Activated gamma-delta T cell treated with Interleukin-2 at 50 U/mL for 16 hours (primary cell): ENCODE measurements around the gene ACVR1B.
A peak's percentile ranks its signal among the peaks of the same experiment; 100 is the strongest.

Experiments
- DNase-seq: peaks from one replicate; pipeline ENCODE4 v3.0.0-alpha.2; 2020

The ACVR1B gene

DNA sequence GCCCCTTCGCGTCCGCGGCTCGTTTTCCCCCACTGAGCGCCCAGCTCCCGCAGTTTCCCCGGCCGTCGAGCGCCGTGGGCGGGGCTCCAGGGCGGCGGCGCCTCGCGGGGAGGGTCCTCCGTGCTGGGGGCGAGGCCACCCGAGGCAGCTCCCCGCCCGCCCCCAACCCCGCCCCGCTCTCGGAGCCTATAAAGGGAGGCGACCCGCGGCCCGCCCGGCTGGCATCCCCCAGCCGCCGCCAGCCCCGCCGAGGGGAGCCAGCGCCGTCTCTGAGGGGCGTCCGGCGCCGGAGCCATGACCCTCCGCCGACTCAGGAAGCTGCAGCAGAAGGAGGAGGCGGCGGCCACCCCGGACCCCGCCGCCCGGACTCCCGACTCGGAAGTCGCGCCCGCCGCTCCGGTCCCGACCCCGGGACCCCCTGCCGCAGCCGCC lies 55.2 kb downstream of the ACVR1B start, which contains the start of gene TAMALIN:
Gene TAMALIN (plus strand): TSS at position 221 of the 432 bp plus-strand sequence. CDS start 74 bp downstream, at position 295.
- DNase-seq, result peak; percentile 74

DNA sequence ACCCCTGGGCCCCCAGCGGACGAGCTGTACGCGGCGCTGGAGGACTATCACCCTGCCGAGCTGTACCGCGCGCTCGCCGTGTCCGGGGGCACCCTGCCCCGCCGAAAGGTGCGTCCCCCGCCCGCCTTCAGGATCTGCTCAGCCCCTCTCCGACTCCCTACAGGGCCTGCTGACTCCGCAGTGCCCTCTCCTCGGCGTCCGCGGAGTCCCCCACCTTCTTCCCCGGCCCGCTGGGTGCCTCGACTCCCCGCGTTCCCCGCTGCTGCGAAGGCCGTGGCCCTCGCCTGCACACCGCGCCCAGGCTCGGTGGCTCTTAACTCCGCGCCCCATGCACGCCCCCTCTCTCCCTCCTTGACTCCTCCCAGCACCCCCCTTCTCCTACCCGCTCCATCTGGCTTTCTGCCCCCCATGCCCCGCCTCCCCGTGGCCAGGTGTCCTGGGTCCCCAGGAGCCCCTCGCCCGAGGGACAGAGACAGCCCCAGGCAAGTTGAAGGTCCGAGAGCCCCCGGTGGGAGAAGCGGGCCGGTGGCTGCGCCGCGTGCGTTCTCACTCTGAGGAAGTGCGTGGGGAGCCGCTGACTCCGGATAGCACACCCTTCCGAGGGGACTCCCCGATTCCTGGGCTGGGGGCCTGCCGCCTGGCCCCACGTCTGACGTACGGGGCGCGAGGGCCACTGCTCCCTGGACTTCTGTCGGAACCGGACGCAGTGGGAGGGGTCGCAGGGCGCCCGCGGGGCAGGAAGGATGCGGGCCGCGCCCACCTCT lies 55.8 kb downstream of the ACVR1B start:
- peak; percentile 38 for DNase-seq

DNA sequence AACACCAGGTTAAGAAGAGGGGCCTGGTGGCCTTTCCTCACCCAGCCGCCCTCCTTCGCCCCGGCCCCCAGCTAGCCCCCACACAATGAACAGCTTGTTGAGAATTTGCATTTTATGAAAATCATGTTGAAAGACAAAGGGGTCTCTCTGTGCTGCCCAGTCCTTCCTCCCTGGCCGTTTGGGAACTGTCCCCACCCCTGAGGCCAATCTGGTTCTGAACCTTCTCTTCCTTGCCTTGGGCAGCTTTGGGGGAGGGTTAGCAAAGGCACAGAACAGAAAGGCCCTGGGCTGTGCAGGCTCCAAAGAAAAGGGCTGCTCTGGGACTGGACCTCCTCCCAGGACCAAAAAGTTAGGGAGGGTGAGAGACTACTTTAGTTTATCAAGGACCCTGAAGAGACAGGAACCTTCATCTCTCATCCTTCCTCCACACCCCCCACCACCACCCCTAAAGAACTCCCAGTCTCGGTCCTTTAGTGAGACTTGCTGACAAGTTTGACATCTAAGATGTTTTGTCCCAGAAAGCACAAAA lies 56.5 kb downstream of the ACVR1B start:
- DNase-seq, result no peak

DNA sequence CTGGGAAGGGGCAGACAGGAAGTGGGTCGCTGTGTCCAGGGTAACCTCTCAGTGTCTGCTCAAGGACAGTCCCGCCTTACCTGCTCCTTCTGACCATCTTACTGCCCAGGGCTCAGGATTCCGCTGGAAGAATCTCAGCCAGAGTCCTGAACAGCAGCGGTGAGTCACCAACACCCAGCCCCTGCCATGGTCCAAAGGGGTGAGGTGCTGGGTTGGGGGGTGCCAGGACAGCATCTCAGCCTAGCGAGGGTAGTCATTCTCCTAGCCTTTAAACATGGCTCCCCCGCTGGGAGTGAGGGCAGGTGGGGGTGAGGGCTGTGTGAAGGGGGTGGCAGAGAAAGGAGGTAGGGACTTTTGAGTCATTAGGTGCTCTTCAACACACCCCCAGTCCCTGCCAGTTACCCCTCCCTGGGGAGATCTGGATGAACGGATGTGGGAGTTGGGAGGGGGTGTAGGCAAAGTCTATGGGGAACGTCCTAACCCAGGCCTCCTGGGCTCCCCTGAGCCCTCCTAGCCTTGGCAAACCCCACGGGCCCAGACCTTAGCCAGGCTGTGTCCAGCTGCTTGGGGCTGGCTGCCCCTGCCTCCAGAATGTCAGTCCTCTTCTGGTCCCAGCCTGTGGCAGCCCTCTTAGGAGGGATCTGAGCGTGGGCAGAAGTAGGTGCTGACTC lies 57.7 kb downstream of the ACVR1B start:
- no peak for DNase-seq

DNA sequence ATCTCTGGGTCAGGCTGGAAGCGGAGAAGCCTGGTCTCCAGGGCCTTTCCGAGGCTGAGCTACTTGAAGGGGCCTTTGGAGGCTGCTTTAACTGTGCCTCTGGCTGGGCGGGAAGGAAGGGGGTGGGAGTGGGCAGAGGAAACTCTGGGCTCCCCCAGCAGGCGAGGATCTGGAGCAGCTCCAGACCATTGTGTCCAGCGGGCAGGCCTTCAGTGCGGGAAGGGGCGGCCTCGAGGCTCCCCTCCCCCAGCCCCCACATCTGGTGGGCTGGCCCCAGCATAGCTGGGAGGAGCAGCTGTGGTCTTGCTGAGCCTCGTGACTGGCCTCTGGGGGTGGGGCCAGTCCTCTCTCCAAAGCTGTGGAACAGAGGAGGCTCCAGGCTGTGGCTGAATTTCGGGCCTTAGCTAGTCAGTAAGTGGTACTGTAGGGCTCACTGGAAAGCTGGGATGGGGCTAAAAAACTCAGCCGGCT lies 58.7 kb downstream of the ACVR1B start:
- DNase-seq, result no peak

DNA sequence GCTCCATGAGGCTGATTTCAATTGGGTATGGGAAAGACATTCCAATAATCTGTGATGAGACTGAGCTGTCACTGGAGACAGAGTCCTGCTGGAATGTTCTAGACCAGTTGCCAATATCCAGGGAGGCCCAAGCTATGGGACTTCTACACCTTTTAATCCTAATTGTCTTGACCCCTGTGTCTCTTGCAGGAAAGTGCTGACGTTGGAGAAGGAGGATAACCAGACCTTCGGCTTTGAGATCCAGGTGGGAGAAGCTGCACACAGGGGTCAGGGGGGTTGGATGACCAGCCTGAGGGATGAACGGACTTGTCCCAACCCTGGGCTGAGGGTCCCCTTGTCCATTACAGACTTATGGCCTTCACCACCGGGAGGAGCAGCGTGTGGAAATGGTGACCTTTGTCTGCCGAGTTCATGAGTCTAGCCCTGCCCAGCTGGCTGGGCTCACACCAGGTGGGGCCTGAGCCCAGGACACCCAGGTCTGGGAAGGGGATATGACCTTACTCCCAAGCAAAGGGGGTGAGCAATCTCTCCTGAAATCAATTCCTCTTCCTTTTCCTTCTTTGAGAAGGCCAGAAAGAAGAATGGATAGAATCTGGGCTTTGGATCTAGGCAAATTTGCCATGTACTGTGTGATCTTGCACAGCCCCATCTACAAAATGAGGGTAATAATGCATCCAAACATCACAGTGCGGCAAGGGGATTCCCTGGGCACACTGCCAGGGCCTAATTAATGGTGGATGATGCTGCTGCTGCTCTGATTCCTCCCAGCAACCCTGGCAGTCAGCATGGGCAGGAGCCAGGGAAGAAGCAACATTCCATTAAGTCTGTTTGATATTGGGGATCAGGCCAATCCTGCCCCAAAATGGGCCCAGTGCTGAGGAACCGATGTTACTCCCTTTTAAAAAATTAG lies 59.4 kb downstream of the ACVR1B start:
- DNase-seq, result no peak

DNA sequence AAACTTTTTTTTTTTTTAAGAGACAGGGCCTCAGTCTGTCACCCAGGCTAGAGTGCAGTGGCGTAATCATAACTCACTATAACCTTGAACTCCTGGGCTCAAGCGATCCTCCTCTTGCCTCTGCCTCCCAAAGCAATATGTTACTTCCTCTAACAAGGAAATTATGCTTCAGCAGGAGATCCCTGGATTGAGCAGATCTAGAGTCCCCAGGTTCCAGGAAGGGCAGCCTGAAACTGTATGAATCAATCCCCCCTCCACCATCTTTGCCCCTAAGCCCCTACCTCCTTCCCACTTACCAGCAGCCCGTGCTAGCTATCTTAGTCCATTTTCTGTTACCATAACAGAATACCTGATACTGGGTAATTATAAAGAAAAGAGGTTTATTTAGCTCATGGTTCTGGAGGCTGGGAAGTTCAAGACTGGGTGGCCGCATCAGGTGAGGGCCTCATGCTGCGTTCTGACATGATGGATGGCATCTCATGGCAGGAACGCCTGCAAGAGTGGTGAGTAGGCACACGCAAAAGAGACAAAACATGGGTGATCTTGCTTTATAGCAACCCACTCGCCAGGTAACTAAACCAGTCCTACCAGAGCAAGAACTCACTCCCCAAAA lies 60.2 kb downstream of the ACVR1B start:
- DNase-seq, result no peak

DNA sequence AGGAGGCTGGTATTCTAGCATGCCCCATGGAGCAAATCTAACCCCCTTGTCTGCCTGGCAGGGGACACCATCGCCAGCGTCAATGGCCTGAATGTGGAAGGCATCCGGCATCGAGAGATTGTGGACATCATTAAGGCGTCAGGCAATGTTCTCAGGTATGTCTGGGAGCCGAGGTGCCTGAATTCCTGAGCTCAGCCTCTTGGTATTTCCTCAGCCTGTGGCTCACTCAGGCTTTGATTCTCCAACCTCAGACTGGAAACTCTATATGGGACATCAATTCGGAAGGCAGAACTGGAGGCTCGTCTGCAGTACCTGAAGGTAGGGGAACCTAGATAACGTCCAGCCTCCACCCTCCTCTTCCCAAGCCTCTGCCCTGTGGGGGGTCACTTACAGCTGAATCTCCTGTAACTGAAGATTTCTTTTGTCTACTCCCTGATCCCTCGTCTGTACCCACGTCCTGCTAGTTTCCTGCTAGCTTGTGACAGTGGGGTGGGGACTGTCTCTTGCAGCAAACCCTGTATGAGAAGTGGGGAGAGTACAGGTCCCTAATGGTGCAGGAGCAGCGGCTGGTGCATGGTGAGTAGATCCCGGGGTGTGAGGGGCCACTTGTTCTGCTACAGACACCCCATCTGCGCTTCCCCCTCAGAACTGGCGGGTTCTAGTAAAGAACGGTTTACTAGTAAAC lies 62.3 kb downstream of the ACVR1B start:
- no peak for DNase-seq

DNA sequence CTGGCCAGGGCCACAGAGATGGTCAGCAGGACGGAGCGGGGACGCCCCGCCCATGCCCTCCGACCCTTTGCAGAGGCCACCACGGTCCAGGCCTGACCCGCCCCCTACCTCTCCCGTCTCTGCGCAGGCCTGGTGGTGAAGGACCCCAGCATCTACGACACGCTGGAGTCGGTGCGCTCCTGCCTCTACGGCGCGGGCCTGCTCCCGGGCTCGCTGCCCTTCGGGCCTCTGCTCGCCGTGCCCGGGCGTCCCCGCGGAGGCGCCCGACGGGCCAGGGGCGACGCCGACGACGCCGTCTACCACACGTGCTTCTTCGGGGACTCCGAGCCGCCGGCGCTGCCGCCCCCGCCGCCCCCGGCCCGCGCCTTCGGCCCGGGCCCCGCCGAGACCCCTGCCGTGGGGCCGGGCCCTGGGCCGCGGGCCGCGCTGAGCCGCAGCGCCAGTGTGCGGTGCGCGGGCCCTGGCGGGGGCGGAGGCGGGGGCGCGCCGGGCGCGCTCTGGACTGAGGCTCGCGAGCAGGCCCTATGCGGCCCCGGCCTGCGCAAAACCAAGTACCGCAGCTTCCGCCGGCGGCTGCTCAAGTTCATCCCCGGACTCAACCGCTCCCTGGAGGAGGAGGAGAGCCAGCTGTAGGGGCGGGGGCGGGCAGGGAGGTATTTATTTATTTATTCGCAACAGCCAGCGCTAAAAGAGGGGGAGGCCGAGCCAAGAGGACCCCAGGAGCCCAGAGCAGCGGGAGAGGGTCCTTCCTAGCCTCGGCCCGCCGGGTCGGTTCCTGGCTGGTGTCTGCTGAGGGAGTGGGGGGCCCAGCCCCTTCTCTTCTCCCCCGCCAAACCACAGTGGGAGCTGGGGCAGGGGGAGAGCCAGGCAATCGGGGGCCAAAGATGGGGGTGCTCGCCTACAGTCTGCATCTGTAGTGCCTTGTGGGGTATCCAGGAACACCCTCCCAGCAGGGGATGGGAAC lies 63.4 kb downstream of the ACVR1B start:
- no peak for DNase-seq

DNA sequence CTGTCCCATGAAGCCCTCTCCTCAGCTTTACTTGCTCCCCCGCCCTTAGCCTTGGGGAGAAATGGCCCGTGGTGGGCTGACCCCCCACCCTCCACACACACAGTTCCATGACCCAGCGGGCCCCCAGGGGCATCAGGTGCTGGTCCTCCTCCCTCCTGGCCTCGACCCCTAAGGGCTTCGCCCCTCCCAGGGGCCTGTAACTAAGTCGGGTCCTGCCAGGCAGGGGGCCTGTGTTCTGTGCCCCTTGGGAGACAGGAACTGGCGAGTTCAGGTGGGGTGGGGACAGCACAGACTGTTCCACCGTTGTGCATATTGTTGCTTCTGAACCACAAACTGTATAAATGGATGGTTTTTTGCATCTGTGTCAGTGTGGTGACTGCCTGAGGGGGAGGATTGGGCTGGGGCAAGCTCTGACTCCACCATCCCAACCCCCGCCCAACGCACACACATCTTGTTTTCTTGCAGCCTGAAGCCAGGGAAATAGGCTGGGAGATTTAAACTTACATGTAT lies 64.1 kb downstream of the ACVR1B start:
- no peak for DNase-seq

DNA sequence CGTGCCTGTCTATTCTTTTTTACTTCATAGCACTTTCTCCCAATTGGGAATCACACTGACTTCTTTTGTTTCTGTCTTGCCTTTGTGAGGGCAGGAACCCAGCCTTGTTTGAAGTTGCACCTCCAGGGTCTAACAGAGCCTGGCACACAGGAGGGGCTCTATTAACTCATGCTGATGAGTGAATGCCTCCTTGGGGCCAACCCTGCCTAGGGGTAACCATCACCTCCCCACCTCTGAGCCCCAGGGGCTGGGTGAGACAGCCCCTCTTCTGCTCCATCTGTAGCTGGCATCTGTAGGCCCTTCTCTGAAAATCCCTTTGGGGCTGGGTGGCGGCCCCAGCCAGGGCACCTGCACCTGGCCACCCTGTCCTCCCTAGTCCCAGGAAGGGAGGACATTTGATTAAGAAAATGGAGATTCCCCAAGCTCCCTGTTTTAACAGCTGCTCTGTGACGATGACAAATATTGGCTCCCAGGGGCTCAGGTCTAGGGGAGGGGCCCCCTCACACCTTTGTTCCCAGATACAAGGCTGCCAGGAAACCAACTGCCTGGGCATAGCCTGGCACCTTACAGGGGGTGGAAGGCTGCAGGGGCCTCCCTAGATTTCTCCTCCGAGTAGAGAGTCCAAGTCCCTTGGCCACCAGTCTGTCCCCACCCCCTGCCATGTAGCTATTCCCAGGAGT lies 67.1 kb downstream of the ACVR1B start:
- DNase-seq, result no peak

DNA sequence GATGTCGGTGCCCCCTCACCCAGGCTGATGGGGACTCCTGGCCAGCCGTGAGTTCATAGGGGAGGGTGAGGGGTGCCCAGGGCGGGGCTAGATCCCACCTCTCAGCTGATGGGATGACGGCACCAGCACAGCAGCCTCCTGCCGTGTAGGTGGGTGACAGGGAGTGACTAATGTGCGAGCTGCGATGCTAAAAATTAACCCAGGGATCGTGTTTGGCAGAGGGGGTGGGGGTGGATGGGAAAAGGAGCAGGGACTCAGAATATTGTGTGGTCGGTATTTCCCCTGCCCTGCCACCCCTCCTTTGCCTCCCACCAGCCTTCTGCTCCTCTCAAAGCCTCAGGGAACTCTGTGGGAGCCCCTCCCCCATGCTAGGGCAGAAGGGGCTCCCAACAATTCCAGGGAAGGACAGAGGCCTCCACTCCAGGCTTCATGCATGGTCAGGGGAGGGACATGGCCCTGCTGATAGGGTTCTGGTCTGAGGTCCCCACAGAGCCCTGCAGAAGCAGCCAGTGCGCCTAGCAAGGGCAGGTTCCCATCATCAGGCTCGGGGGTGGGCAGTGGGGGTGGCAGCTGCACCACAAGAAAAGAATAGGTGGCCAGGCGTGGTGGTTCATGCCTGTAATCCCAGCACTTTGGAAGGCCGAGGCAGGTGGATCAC lies 67.7 kb downstream of the ACVR1B start:
- DNase-seq, result no peak

DNA sequence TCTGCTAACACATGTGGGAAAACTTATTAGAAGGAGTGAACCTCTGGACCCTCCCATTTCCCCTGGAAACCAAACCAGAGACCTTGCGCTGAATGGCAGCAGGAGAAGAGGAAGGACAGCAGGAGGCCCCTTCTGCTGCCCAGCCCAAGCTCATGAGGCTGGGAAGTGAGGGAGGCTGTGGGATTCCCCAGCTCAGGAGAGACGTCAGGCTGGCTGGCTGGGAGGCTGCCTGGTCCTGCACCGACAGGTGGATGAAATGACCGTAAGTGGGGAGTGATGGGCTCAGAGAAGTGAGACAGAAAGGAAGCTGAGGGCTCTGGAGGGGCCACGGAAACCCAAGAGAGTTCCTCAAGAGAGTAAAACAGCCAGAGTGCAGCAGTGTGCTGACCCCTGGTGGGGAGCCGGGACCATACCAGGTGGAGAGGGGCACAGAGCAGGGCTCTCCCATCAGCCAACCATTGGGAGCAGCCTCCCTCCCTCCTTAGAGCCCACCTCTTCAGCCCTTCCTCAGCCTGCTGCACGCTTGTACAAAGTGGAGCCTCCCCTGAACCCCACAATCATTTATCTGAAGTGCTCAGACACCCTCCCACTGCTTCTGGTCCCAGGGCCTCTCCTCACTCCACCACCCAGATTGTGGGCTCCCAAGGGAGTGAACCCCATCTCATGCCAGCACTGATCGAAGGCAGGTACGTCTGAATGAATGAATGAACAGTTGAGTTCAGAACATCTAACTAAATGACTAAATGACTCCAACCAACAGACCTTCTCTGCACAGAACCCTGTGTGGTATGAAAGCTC lies 69.2 kb downstream of the ACVR1B start:
- peak; percentile 65 for DNase-seq

DNA sequence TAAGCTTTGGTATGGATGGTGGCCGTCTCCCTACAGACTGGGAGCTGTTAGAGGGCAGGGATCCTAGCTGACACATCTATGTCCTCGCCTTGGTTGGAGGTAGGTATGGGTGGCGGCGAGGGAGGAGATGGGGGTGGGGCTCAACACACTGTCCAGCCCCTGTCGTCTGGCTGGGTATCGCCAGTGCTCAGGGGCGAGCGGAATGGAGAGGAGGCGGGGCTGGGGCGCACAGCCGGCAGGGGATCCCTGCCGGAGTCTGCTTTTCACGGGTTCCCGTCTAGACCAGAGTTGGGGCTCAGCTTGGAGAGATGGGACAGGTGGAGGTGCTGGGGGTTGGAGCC lies 71.3 kb downstream of the ACVR1B start:
- DNase-seq, result no peak

DNA sequence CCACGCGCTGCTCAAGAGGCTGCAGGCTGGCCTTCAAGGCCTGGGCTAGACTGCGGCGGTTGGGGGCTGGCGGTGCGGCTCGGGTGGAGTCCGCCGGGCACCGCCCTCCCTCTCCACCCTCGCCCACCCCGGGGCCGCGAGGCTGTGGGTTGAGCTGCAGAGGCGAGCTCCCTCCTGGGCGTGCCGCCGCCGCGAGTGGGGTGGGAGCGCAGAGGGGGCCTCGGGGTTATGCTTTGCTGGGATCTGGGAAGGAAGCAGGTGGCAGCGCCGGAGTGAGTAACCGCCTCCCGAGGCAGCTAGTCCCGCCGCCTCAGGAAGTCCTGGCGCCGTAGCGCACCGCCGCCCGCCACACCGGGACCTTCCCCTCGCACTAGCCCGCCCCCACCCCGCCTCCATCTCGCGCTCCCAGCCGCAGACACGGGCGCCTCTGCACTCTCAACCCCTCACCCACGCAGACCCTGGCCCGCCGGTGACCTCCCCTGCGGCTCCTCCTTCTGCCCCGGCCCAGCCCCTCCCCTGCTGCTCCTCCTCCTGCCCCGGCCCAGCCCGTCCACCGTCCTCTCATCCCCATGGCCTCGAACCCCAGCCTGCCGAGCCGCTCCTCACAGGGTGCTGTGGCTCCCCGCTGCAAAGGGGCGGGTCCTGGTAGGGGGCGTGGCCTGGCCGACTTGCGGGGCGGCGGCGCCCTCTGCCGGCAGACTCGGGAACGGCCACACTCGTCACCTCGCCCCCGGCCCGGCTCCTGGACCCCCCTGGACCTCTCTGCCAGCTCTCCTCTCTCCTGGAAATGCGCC lies 71.9 kb downstream of the ACVR1B start:
- peak; percentile 91 for DNase-seq

DNA sequence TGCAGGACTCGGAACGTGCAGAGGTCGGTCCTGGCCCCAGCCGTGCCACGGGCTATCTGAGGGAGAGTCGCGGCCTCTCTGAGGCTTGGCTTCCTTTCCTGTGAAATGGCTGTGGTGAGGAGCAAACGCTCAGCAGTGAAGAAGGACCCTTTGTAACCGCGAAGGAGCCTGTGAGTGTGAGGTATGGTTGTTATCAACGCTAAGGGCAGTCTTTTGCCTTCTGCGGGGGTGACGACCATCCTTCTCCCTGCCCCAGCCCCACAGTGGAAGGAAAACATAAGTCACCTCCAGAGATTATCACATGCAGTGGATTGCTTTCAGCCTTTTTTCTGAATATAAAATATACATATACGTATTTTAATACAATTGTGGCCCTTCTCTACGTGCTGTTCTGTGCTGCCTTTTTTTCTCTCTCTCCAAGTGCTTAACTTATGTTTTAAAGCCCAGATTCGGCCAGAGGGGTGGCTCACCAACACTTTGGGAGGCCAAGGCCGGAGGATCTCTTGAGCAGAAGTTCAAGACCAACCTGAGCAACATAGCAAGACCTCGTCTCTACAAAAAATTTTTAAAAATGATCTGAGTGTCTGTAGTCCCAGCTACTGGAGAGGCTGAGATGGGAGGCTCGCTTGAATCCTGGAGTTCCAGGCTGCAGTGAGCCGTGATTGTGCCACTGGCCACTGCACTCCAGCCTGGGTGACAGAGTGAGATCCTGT lies 72.6 kb downstream of the ACVR1B start:
- DNase-seq, result no peak

DNA sequence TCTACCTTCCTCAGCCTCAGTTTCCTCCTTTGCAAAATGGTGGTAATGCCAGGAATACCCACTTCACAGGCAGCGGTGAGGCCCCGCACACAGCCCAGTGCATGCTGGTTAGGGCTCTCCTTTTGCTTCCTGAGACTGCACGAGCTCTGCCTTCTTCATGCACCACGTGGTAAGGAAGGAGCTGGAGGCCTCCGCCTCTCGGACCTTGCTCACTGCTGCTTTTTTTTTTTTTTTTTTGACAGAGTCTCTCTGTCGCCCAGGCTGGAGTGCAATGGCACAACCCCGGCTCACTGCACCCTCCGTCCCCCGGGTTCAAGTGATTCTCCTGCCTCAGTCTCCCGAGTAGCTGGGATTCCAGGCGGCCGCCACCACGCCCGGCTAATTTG lies 73.3 kb downstream of the ACVR1B start:
- DNase-seq, result no peak
